ENCODE data around the gene TLL1. TPM values are rescaled to one million over a fixed set of nuclear protein-coding genes. Genes with fewer than 3 reads are reported as not detected.

Gene TLL1
- total RNA-seq, 1 experiment from 2014 or later = not detected

- no peak overlapping the region for H2BK120ac ChIP-seq (ENCODE audit: low read depth, low read length, poor library complexity, severe bottlenecking)
- H4K5ac ChIP-seq (ENCODE audit: insufficient read length, low read depth, low read length) = no peak overlapping the region
- no peaks in the 10 kb centered on the region for H3K9me3 ChIP-seq (ENCODE audit: control insufficient read depth, low read depth, low read length)
- no peaks in the 10 kb centered on the region for H4K20me1 ChIP-seq (ENCODE audit: control insufficient read depth, insufficient read depth, insufficient read length)
- no peak for DNase-seq
- H3K18ac ChIP-seq (ENCODE audit: insufficient read length, low read depth, low read length) = no peak overlapping the region
- no peaks in the 10 kb centered on the region for H3K4me1 ChIP-seq (ENCODE audit: insufficient read depth, low read length)
- no peak overlapping the region for H2BK12ac ChIP-seq (ENCODE audit: insufficient read length, low read depth, low read length)
- no peak overlapping the region for H4K91ac ChIP-seq (ENCODE audit: insufficient read length, low read depth, low read length)
- H3K23me2 ChIP-seq (ENCODE audit: insufficient read length, low read depth, low read length, poor library complexity, severe bottlenecking) = no peaks in the 10 kb centered on the region
- H3K27ac ChIP-seq (ENCODE audit: insufficient read length, low read depth, low read length) = no peak overlapping the region
- H4K8ac ChIP-seq (replicated peaks; ENCODE audit: insufficient read length, low read depth, low read length) = no peak overlapping the region
- no peak for TF ChIP-seq CTCF (conservative IDR thresholded peaks at IDR 0.05)
- no peak overlapping the region for H2BK20ac ChIP-seq (ENCODE audit: low read depth, low read length, poor library complexity, severe bottlenecking)
- H3K9ac ChIP-seq (ENCODE audit: extremely low read depth, insufficient read length, low read length) = no peak overlapping the region
- Mint-ChIP-seq H3K4me3 (no peak overlapping the region), H3K36me3 (ENCODE audit: insufficient read depth in 1 of 3, low read depth in 3 of 3) (no peaks in the 10 kb centered on the region), H3K4me1 (peaks cover 13 to 19% of the 10 kb centered on the region in 2 experiments), H3K9me3 (no peaks in the 10 kb centered on the region), H3K27me3 (ENCODE audit: low read depth) (no peaks in the 10 kb centered on the region), H3K27ac (no peak overlapping the region)
- no peak overlapping the region for H3K14ac ChIP-seq (ENCODE audit: insufficient read depth, low read length)
- no peak overlapping the region for H2BK15ac ChIP-seq (ENCODE audit: low read depth, low read length)
- H3K27me3 ChIP-seq (ENCODE audit: insufficient read depth, low read length) = no peaks in the 10 kb centered on the region
- H3K4ac ChIP-seq (ENCODE audit: low read depth, low read length) = no peak overlapping the region
- H3K79me2 ChIP-seq (ENCODE audit: insufficient read depth, low read length) = no peaks in the 10 kb centered on the region
- H2BK5ac ChIP-seq (ENCODE audit: insufficient read length, low read length) = no peak overlapping the region
- no peak overlapping the region for H2AK5ac ChIP-seq (ENCODE audit: insufficient read length, low read length)
- no peaks in the 10 kb centered on the region for H3K79me1 ChIP-seq (ENCODE audit: insufficient read depth, low read depth, low read length, poor library complexity, severe bottlenecking)
- H3K4me2 ChIP-seq (ENCODE audit: insufficient read depth, insufficient read length, low read length) = no peak overlapping the region
- H3T11ph ChIP-seq (ENCODE audit: low read length) = no peak overlapping the region
- no peak overlapping the region for H3K56ac ChIP-seq (ENCODE audit: insufficient read length, low read depth, low read length)
- WGBS (ENCODE audit: extremely low coverage, insufficient read length, low lambda C conversion rate) = no CpG with 5 or more reads among the region's 3 CpGs
- H3K23ac ChIP-seq (ENCODE audit: insufficient read length, low read depth, low read length) = no peak overlapping the region
- H2AFZ ChIP-seq (ENCODE audit: low read length) = no peak overlapping the region
These were observed 54.3 kb downstream of the TLL1 start for GRCh38 chr4:165927366-165927765.
